Common myeloid progenitor, CD34-positive (primary cell): Measurements from ENCODE around the gene AIPL1.

Experiments used
- CTCF ChIA-PET: fragments of 350-600 bp; sonication (Branson Sonifier 250); formaldehyde crosslinking; loops from one replicate; lab custom pipeline; 2021; ENCODE audit warnings: antibody characterized with exemption; lab: Charles Lee
- POLR2A ChIA-PET: fragments of 350-600 bp; sonication (Branson Sonifier 250); formaldehyde crosslinking; loops from one replicate; lab custom pipeline; 2021; ENCODE audit warnings: antibody characterized with exemption; lab: Charles Lee
- DNase-seq, 3 donors: peaks; one replicate each; pipeline versions ENCODE4 v3.0.0 to v3.0.0-alpha.2; 2013
- H3K27ac ChIP-seq, 2 experiments: 1 replicate in 1 of 2; 2 replicates in 1 of 2; pipeline ENCODE4 v1.7.0; 2013; ENCODE audit warnings: inconsistent platforms in 2 of 2, low read length in 2 of 2, mild to moderate bottlenecking in 2 of 2, low read depth in 1 of 2, moderate library complexity in 1 of 2; ENCODE audit not compliant: severe bottlenecking in 2 of 2, insufficient read depth in 1 of 2, poor library complexity in 1 of 2
- H3K27me3 ChIP-seq, 5 experiments: replicated peaks in 2 of 5; 1 replicate in 3 of 5; 2 replicates in 2 of 5; pipeline versions ENCODE4 v1.6.1 to v1.7.0; 2013; ENCODE audit warnings: low read length in 4 of 5, mild to moderate bottlenecking in 2 of 5, moderate library complexity in 2 of 5, inconsistent platforms in 1 of 5; ENCODE audit not compliant: insufficient read depth in 5 of 5, control insufficient read depth in 4 of 5
- H3K36me3 ChIP-seq, 4 experiments: 1 replicate in 2 of 4; 2 replicates in 2 of 4; pipeline versions ENCODE4 v1.6.1 to v1.7.0; 2013; ENCODE audit warnings: low read length in 3 of 4, control low read depth in 1 of 4, mild to moderate bottlenecking in 1 of 4; ENCODE audit not compliant: control insufficient read depth in 4 of 4, insufficient read depth in 4 of 4
- H3K4me1 ChIP-seq, 4 experiments: 1 replicate in 3 of 4; 2 replicates in 1 of 4; pipeline versions ENCODE4 v1.6.1 to v1.7.1; 2013; ENCODE audit warnings: low read length in 3 of 4, mild to moderate bottlenecking in 3 of 4, control low read depth in 1 of 4, inconsistent platforms in 1 of 4, moderate library complexity in 1 of 4; ENCODE audit not compliant: control insufficient read depth in 4 of 4, insufficient read depth in 4 of 4; ENCODE audit errors: control extremely low read depth in 1 of 4
- H3K4me3 ChIP-seq, 7 experiments: 1 replicate in 4 of 7; 2 replicates in 3 of 7; pipeline versions ENCODE4 v1.5.1 to v1.7.0; 2013; ENCODE audit warnings: mild to moderate bottlenecking in 7 of 7, low read length in 6 of 7, moderate library complexity in 6 of 7, inconsistent platforms in 2 of 7, low read depth in 2 of 7, control low read depth in 1 of 7; ENCODE audit not compliant: insufficient read depth in 4 of 7, control insufficient read depth in 1 of 7; ENCODE audit errors: extremely low read depth in 1 of 7
- H3K9me3 ChIP-seq, 5 experiments: 1 replicate in 4 of 5; 2 replicates in 1 of 5; pipeline versions ENCODE4 v1.6.1 to v1.7.1; 2013; ENCODE audit warnings: low read length in 4 of 5, mild to moderate bottlenecking in 2 of 5, inconsistent platforms in 1 of 5, low read depth in 1 of 5, moderate library complexity in 1 of 5; ENCODE audit not compliant: control insufficient read depth in 4 of 5, insufficient read depth in 2 of 5; ENCODE audit errors: control extremely low read depth in 1 of 5
- WGBS: methylation state at CpG from one replicate; pipeline ENCODE4 v1.1.5; 2013; ENCODE audit not compliant: insufficient coverage; 5-methylcytosine and 5-hydroxymethylcytosine counted together

The AIPL1 gene

GRCh38 chr17:6420173-6420641 lies 14.7 kb downstream of the AIPL1 start:
- no peaks in the 10 kb centered on the region for H3K9me3 ChIP-seq
- ChIA-PET POLR2A (no interaction called here), CTCF (interaction anchor here (0.8 to 3.4 kb wide), 3 partner anchors 816 to 834 kb away, joined by 3 to 15 read pairs (median 5); no protein-coding TSS in a partner anchor)
- WGBS, result 23% methylated on average over 13 of the region's 13 CpGs
- no peak overlapping the region for H3K27ac ChIP-seq
- H3K4me1 ChIP-seq, result no peaks in the 10 kb centered on the region
- peak; percentile 26 to 41 (median 38) for DNase-seq
- peaks cover 0 to 23% (median 5%) of the 10 kb centered on the region in 5 experiments for H3K27me3 ChIP-seq
- H3K36me3 ChIP-seq, result no peaks in the 10 kb centered on the region
- no peak overlapping the region for H3K4me3 ChIP-seq

- no peak overlapping the region for H3K27ac ChIP-seq
- POLR2A ChIA-PET, result no interaction called here
- H3K4me1 ChIP-seq, result no peaks in the 10 kb centered on the region
- CTCF ChIA-PET, result interaction anchor here (1.1 to 1.5 kb wide), 2 partner anchors 9 to 820 kb away, joined by 3 read pairs; no protein-coding TSS in a partner anchor
- H3K36me3 ChIP-seq, result no peaks in the 10 kb centered on the region
- H3K27me3 ChIP-seq, result peaks cover 0 to 8% (median 0%) of the 10 kb centered on the region in 5 experiments
- H3K9me3 ChIP-seq, result no peaks in the 10 kb centered on the region
- no peak overlapping the region for H3K4me3 ChIP-seq
- DNase-seq, result no peak
- WGBS, result 97% methylated on average over 5 of the region's 8 CpGs
Observed at GRCh38 chr17:6415616-6416015, 19.3 kb downstream of the AIPL1 start.

GRCh38 chr17:6413065-6413464 lies 21.9 kb downstream of the AIPL1 start:
- no peak overlapping the region for H3K27ac ChIP-seq
- no peaks in the 10 kb centered on the region for H3K4me1 ChIP-seq
- no peaks in the 10 kb centered on the region for H3K9me3 ChIP-seq
- DNase-seq, result peak; percentile 30 to 54 (median 52)
- ChIA-PET CTCF (interaction anchor here (0.6 to 1.8 kb wide), 3 partner anchors 12 to 829 kb away, joined by 3 to 8 read pairs (median 3); partner anchors contain the start of genes AIPL1 and NLRP1), POLR2A (no interaction called here)
- H3K4me3 ChIP-seq, result no peak overlapping the region
- H3K27me3 ChIP-seq, result no peaks in the 10 kb centered on the region
- no peaks in the 10 kb centered on the region for H3K36me3 ChIP-seq
- 100% methylated on average over 1 of the region's 1 CpG for WGBS

- H3K36me3 ChIP-seq, result no peaks in the 10 kb centered on the region
- no peaks in the 10 kb centered on the region for H3K9me3 ChIP-seq
- peaks cover 0 to 11% (median 4%) of the 10 kb centered on the region in 5 experiments for H3K27me3 ChIP-seq
- WGBS, result 80% methylated on average over 10 of the region's 10 CpGs
- no peak overlapping the region for H3K4me3 ChIP-seq
- CTCF ChIA-PET, result no interaction called here
- H3K4me1 ChIP-seq, result no peaks in the 10 kb centered on the region
- H3K27ac ChIP-seq, result no peak overlapping the region
- no peak for DNase-seq
- POLR2A ChIA-PET, result no interaction called here
Observed at GRCh38 chr17:6408735-6409134, 26.2 kb downstream of the AIPL1 start.

- Histone ChIP-seq H3K27ac (no peak overlapping the region), H3K9me3 (no peaks in the 10 kb centered on the region), H3K27me3 (peaks cover 0 to 15% (median 6%) of the 10 kb centered on the region in 5 experiments), H3K36me3 (no peaks in the 10 kb centered on the region), H3K4me3 (no peak overlapping the region), H3K4me1 (no peaks in the 10 kb centered on the region)
- DNase-seq, result no peak
- CTCF ChIA-PET, result no interaction called here
- WGBS, result 89% methylated on average over 6 of the region's 6 CpGs
- POLR2A ChIA-PET, result no interaction called here
Observed at GRCh38 chr17:6408276-6408675, 26.6 kb downstream of the AIPL1 start.

GRCh38 chr17:6402258-6402657 lies 32.7 kb downstream of the AIPL1 start:
- POLR2A ChIA-PET, result no interaction called here
- Histone ChIP-seq H3K27ac (no peak overlapping the region), H3K9me3 (peaks cover 0 to 8% (median 3%) of the 10 kb centered on the region in 5 experiments), H3K27me3 (peaks cover 0 to 26% (median 14%) of the 10 kb centered on the region in 5 experiments), H3K36me3 (no peaks in the 10 kb centered on the region), H3K4me3 (no peak overlapping the region), H3K4me1 (no peaks in the 10 kb centered on the region)
- 96% methylated on average over 3 of the region's 6 CpGs for WGBS
- DNase-seq, result no peak
- CTCF ChIA-PET, result no interaction called here

GRCh38 chr17:6398955-6399354 lies 36.0 kb downstream of the AIPL1 start:
- no CpG with 5 or more reads among the region's 2 CpGs for WGBS
- Histone ChIP-seq H3K4me1 (no peaks in the 10 kb centered on the region), H3K9me3 (peaks cover 0 to 8% (median 3%) of the 10 kb centered on the region in 5 experiments), H3K4me3 (no peak overlapping the region), H3K36me3 (no peaks in the 10 kb centered on the region), H3K27ac (no peak overlapping the region), H3K27me3 (peaks cover 0 to 34% (median 13%) of the 10 kb centered on the region in 5 experiments)
- ChIA-PET POLR2A (no interaction called here), CTCF (no interaction called here)
- no peak for DNase-seq
